Neuronal stem cell (in vitro differentiated cells): Measurements from ENCODE around the gene ISLR.

Experiments
- DNase-seq: peaks from one replicate; pipeline ENCODE4 v3.0.0-alpha.2; 2013; ENCODE audit warnings: low spot score
- H2AFZ ChIP-seq: one replicate; pipeline ENCODE4 v1.6.1; 2013; ENCODE audit warnings: mild to moderate bottlenecking, low read length, inconsistent platforms
- H2AK5ac ChIP-seq: 2 replicates; pipeline ENCODE4 v1.6.1; 2013; ENCODE audit warnings: low read depth, mild to moderate bottlenecking, inconsistent platforms, low read length, moderate library complexity, mixed read lengths
- H2BK120ac ChIP-seq: 2 replicates; pipeline ENCODE4 v1.6.1; 2013; ENCODE audit warnings: low read depth, mild to moderate bottlenecking, inconsistent platforms, low read length, moderate library complexity, mixed read lengths
- H2BK12ac ChIP-seq: one replicate; pipeline ENCODE4 v1.6.1; 2013; ENCODE audit warnings: low read length, inconsistent platforms
- H2BK15ac ChIP-seq: 2 replicates; pipeline ENCODE4 v1.6.1; 2013; ENCODE audit warnings: mild to moderate bottlenecking, low read length, inconsistent platforms, mixed read lengths
- H2BK5ac ChIP-seq: one replicate; pipeline ENCODE4 v1.6.1; 2013; ENCODE audit warnings: inconsistent platforms, mild to moderate bottlenecking, low read length, moderate library complexity
- H3K14ac ChIP-seq: one replicate; pipeline ENCODE4 v1.6.1; 2013; ENCODE audit warnings: low read length, inconsistent platforms
- H3K18ac ChIP-seq: 2 replicates; pipeline ENCODE4 v1.6.1; 2013; ENCODE audit warnings: low read length, inconsistent platforms
- H3K23ac ChIP-seq: 2 replicates; pipeline ENCODE4 v1.6.1; 2013; ENCODE audit warnings: low read depth, mild to moderate bottlenecking, mixed read lengths, low read length, inconsistent platforms; ENCODE audit not compliant: poor library complexity
- H3K27ac ChIP-seq: replicated peaks from 3 replicates; pipeline ENCODE4 v1.5.1; 2013; ENCODE audit warnings: low read length, inconsistent platforms
- H3K27me3 ChIP-seq, 3 experiments: 2 replicates each; pipeline ENCODE4 v1.6.1; 2013; ENCODE audit warnings: low read length in 3 of 3, mild to moderate bottlenecking in 2 of 3, inconsistent platforms in 1 of 3, low read depth in 1 of 3, mixed read lengths in 1 of 3, moderate library complexity in 1 of 3; ENCODE audit not compliant: control insufficient read depth in 3 of 3, insufficient read depth in 3 of 3
- H3K36me3 ChIP-seq, 2 donors: replicated peaks in 1 of 2; 2 replicates each; pipeline ENCODE4 v1.6.1; 2013; ENCODE audit warnings: low read length in 2 of 2; ENCODE audit not compliant: control insufficient read depth in 2 of 2, insufficient read depth in 2 of 2
- H3K4ac ChIP-seq: 2 replicates; pipeline ENCODE4 v1.6.1; 2013; ENCODE audit warnings: inconsistent platforms, mild to moderate bottlenecking, low read length, moderate library complexity
- H3K4me1 ChIP-seq, 2 donors: 1 replicate in 1 of 2; 2 replicates in 1 of 2; pipeline ENCODE4 v1.6.1; 2013; ENCODE audit warnings: low read length in 2 of 2, low read depth in 1 of 2; ENCODE audit not compliant: control insufficient read depth in 2 of 2, insufficient read depth in 1 of 2
- H3K4me2 ChIP-seq: one replicate; pipeline ENCODE4 v1.6.1; 2013; ENCODE audit warnings: mild to moderate bottlenecking, low read length, inconsistent platforms; ENCODE audit not compliant: insufficient read depth, poor library complexity, severe bottlenecking
- H3K4me3 ChIP-seq, 2 donors: 2 replicates each; pipeline ENCODE4 v1.5.1; 2013; ENCODE audit warnings: low read length in 2 of 2, mild to moderate bottlenecking in 2 of 2, inconsistent platforms in 1 of 2, moderate library complexity in 1 of 2
- H3K79me1 ChIP-seq: one replicate; pipeline ENCODE4 v1.6.1; 2013; ENCODE audit warnings: low read depth, mild to moderate bottlenecking, inconsistent platforms, low read length, moderate library complexity
- H3K9ac ChIP-seq: one replicate; pipeline ENCODE4 v1.6.1; 2013; ENCODE audit warnings: mild to moderate bottlenecking, low read depth, low read length, inconsistent platforms; ENCODE audit not compliant: poor library complexity
- H3K9me3 ChIP-seq, 2 donors: replicated peaks in 1 of 2; 2 replicates each; pipeline versions ENCODE3 to v1.6.1; 2013; ENCODE audit warnings: low read length in 2 of 2, mild to moderate bottlenecking in 2 of 2, inconsistent platforms in 1 of 2, low read depth in 1 of 2, mixed read lengths in 1 of 2, moderate library complexity in 1 of 2; ENCODE audit not compliant: control insufficient read depth in 2 of 2, insufficient read depth in 1 of 2
- H4K8ac ChIP-seq: one replicate; pipeline ENCODE4 v1.6.1; 2013; ENCODE audit warnings: low read depth, mild to moderate bottlenecking, inconsistent platforms, low read length, moderate library complexity
- H4K91ac ChIP-seq: one replicate; pipeline ENCODE4 v1.6.1; 2013; ENCODE audit warnings: low read length, low read depth, mild to moderate bottlenecking, inconsistent platforms; ENCODE audit not compliant: poor library complexity
- WGBS, 2 donors: extraction: QIAGEN DNeasy Blood & Tissue Kit; methylation state at CpG; one replicate each; pipeline ENCODE4 v1.1.7; 2013; ENCODE audit warnings: missing lambda C conversion rate in 2 of 2, mixed read lengths in 1 of 2; ENCODE audit not compliant: insufficient read length in 2 of 2, insufficient replicate concordance in 1 of 2; ENCODE audit errors: extremely low coverage in 2 of 2; 5-methylcytosine and 5-hydroxymethylcytosine counted together

ISLR gene

DNA sequence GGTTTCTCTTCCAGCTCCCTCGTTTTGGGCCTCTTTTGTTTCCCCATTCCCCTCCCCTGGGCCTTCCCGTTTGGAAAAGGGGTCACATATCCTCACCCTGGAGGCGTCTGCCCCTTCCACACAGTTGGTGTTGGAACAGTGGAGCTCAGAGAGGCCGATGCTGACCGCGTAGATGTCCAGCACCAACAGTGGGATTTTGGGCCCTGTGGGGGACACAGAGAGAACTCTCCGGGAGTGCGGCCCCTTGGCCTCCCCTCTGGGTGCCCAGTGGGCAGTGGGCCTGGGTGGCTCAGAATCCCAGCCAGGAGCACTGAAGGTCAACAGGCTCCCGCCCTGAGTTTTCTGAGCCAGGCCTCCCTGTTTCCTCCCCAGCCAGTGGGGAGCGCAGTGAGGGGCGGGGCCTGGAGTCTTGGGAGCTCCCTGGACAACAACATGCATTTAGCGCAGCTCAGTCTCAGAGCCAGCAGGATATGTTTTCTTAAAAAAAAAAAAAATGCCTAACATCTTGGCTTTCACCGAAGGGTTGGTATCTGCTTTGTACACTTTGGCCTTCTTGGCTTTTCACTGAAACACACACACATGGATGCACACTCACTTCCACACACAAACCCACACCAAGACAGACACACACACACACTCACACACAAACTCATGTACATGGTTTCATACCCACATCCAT is 670 bp upstream of the ISLR start:
- H3K14ac ChIP-seq: no peak overlapping the region
- H2BK15ac ChIP-seq: no peak overlapping the region
- H4K8ac ChIP-seq: no peak overlapping the region
- peaks cover 2% of the 10 kb centered on the region for H3K79me1 ChIP-seq
- H2BK12ac ChIP-seq: no peak overlapping the region
- H3K4me3 ChIP-seq: no peak overlapping the region
- H3K27ac ChIP-seq: no peak overlapping the region
- peaks cover 23 to 53% of the 10 kb centered on the region in 2 donors for H3K4me1 ChIP-seq
- peak overlapping the region; percentile 13 for H3K4me2 ChIP-seq
- H2AFZ ChIP-seq: peak overlapping the region; percentile 81
- H3K27me3 ChIP-seq: peaks cover 0 to 6% (median 0%) of the 10 kb centered on the region in 3 experiments
- H2BK5ac ChIP-seq: peak overlapping the region; percentile 62
- no CpG with 5 or more reads among the region's 13 CpGs for WGBS, 2 donors
- H4K91ac ChIP-seq: no peak overlapping the region
- H3K9ac ChIP-seq: no peak overlapping the region
- no peaks in the 10 kb centered on the region for H3K9me3 ChIP-seq
- DNase-seq: no peak
- H2BK120ac ChIP-seq: peak overlapping the region; percentile 27
- H2AK5ac ChIP-seq: no peak overlapping the region
- H3K18ac ChIP-seq: peak overlapping the region; percentile 86
- H3K4ac ChIP-seq: no peak overlapping the region
- no peaks in the 10 kb centered on the region for H3K36me3 ChIP-seq
- H3K23ac ChIP-seq: no peak overlapping the region

- peak overlapping the region; percentile 40 for H3K9ac ChIP-seq
Measured at GRCh38 chr15:74174219-74174957, 878 bp downstream of the ISLR start.

GRCh38 chr15:74174958-74175253 is 1.4 kb downstream of the ISLR start:
- H3K4me2 ChIP-seq: no peak overlapping the region
- H3K18ac ChIP-seq: peak overlapping the region; percentile 86
- H2AK5ac ChIP-seq: peak overlapping the region; percentile 40
- no CpG with 5 or more reads among the region's 14 CpGs for WGBS, 2 donors
- peaks cover 0 to 10% of the 10 kb centered on the region in 2 donors for H3K36me3 ChIP-seq
- peaks cover 2% of the 10 kb centered on the region for H3K79me1 ChIP-seq
- peaks cover 0 to under 1% (median 0%) of the 10 kb centered on the region in 3 experiments for H3K27me3 ChIP-seq
- H2BK120ac ChIP-seq: no peak overlapping the region
- peak overlapping the region; percentile 65 for H3K23ac ChIP-seq
- H4K91ac ChIP-seq: no peak overlapping the region
- no peak overlapping the region for H4K8ac ChIP-seq
- H2BK12ac ChIP-seq: peak overlapping the region; percentile 85
- no peak overlapping the region for H3K4ac ChIP-seq
- no peak overlapping the region for H3K9ac ChIP-seq
- H3K9me3 ChIP-seq: no peaks in the 10 kb centered on the region
- H2BK15ac ChIP-seq: peak overlapping the region; percentile 82
- H2AFZ ChIP-seq: no peak overlapping the region
- H2BK5ac ChIP-seq: no peak overlapping the region
- no peak for DNase-seq
- H3K4me3 ChIP-seq: no peak overlapping the region
- H3K4me1 ChIP-seq: peaks cover 23 to 47% of the 10 kb centered on the region in 2 donors
- no peak overlapping the region for H3K14ac ChIP-seq
- no peak overlapping the region for H3K27ac ChIP-seq

More at GRCh38 chr15:74174219-74174957, 878 bp downstream of the ISLR start:
- H2AFZ ChIP-seq: peak overlapping the region; percentile 81
- WGBS, 2 donors: no CpG with 5 or more reads among the region's 20 CpGs
- no peak overlapping the region for H3K4me3 ChIP-seq
- H3K4ac ChIP-seq: no peak overlapping the region
- peak overlapping the region; percentile 65 for H3K23ac ChIP-seq
- peak overlapping the region; percentile 82 for H2BK15ac ChIP-seq
- H3K4me1 ChIP-seq: peaks cover 23 to 47% of the 10 kb centered on the region in 2 donors
- H2AK5ac ChIP-seq: peak overlapping the region; percentile 54
- peaks cover 0 to 5% of the 10 kb centered on the region in 2 donors for H3K36me3 ChIP-seq
- peaks cover 2% of the 10 kb centered on the region for H3K79me1 ChIP-seq
- peak overlapping the region; percentile 86 for H3K18ac ChIP-seq
- peak overlapping the region; percentile 57 for H2BK5ac ChIP-seq
- no peak overlapping the region for H3K4me2 ChIP-seq
- H2BK120ac ChIP-seq: peak overlapping the region; percentile 78
- H3K27me3 ChIP-seq: peaks cover 0 to 6% (median 0%) of the 10 kb centered on the region in 3 experiments
- peak overlapping the region; percentile 67 for H2BK12ac ChIP-seq
- H4K91ac ChIP-seq: no peak overlapping the region
- no peaks in the 10 kb centered on the region for H3K9me3 ChIP-seq
- H4K8ac ChIP-seq: no peak overlapping the region
- no peak overlapping the region for H3K27ac ChIP-seq
- peak overlapping the region; percentile 1 for H3K14ac ChIP-seq
- DNase-seq: no peak
